HepG2 (cell line): Measurements from ENCODE around the gene TMEM95. TPM values are rescaled to one million over a fixed set of nuclear protein-coding genes. Genes with fewer than 3 reads are reported as not detected.

ENCODE experiments used
- ATRX ChIP-seq: sonication (generic); formaldehyde crosslinking; IDR thresholded peaks from 2 replicates; pipeline ENCODE4 v1.4.0; 2020; ENCODE audit warnings: missing genetic modification reagents, borderline replicate concordance
- GPBP1L1 ChIP-seq: sonication (generic); formaldehyde crosslinking; IDR thresholded peaks from 2 replicates; pipeline ENCODE4 v1.5.0; 2020; ENCODE audit warnings: mild to moderate bottlenecking, missing genetic modification reagents
- GZF1 ChIP-seq: sonication (generic); formaldehyde crosslinking; IDR thresholded peaks from 2 replicates; pipeline ENCODE4 v1.5.1; 2020; ENCODE audit warnings: mild to moderate bottlenecking, missing genetic modification reagents
- HCFC1 ChIP-seq: fragments of 150-350 bp; IDR thresholded peaks from 2 replicates; pipeline ENCODE4 v1.6.1; 2014; ENCODE audit warnings: low read depth, low read length
- KDM2A ChIP-seq: sonication (generic); formaldehyde crosslinking; IDR thresholded peaks from 2 replicates; pipeline ENCODE4 v1.4.0; 2020; ENCODE audit warnings: low read depth, missing genetic modification reagents, borderline replicate concordance
- KLF15 ChIP-seq: sonication (generic); formaldehyde crosslinking; IDR thresholded peaks from 2 replicates; pipeline ENCODE4 v1.8.1; 2023; ENCODE audit warnings: borderline replicate concordance, mild to moderate bottlenecking, inconsistent platforms, missing genetic modification reagents, mixed read lengths
- MYC ChIP-seq: sonication (generic); formaldehyde crosslinking; IDR thresholded peaks from 2 replicates; pipeline ENCODE4 v1.9.0; 2021; ENCODE audit warnings: missing genetic modification reagents, borderline replicate concordance
- NR2F1 ChIP-seq, 2 experiments: fragments of 450-650 bp in 1 of 2; formaldehyde crosslinking in 1 of 2; IDR thresholded peaks; 2 replicates each; pipeline versions ENCODE4 v1.5.0 to v1.6.1; 2016 to 2020; ENCODE audit warnings: mild to moderate bottlenecking in 1 of 2, missing compliant biosample characterization in 1 of 2, missing genetic modification reagents in 1 of 2, moderate library complexity in 1 of 2
- PHF5A ChIP-seq: IDR thresholded peaks from one replicate; pipeline ENCODE4 v1.6.1; 2018; ENCODE audit warnings: low read depth, missing genetic modification reagents; ENCODE audit not compliant: unreplicated experiment
- SOX13 ChIP-seq, 3 experiments: fragments of 450-650 bp in 1 of 3; sonication (generic) in 1 of 3; formaldehyde crosslinking in 1 of 3; IDR thresholded peaks in 2 of 3; conservative IDR thresholded peaks in 1 of 3; 2 replicates each; pipeline versions ENCODE4 v1.5.0 to v1.6.1; 2016 to 2020; ENCODE audit warnings: antibody characterized with exemption in 1 of 3, mild to moderate bottlenecking in 1 of 3, missing compliant biosample characterization in 1 of 3, missing genetic modification reagents in 1 of 3, moderate library complexity in 1 of 3
- SSRP1 ChIP-seq: IDR thresholded peaks from 2 replicates; pipeline ENCODE4 v1.6.1; 2016; ENCODE audit warnings: control low read depth
- TBP ChIP-seq: sonication (generic); formaldehyde crosslinking; IDR thresholded peaks from 2 replicates; pipeline ENCODE4 v1.5.0; 2020; ENCODE audit warnings: missing genetic modification reagents
- TGIF2 ChIP-seq: IDR thresholded peaks from 2 replicates; pipeline ENCODE4 v1.6.1; 2016; ENCODE audit warnings: control low read depth, missing compliant biosample characterization
- ZBTB38 ChIP-seq: sonication (generic); formaldehyde crosslinking; IDR thresholded peaks from 2 replicates; pipeline ENCODE4 v1.5.1; 2020; ENCODE audit warnings: mild to moderate bottlenecking, missing genetic modification reagents
- ZKSCAN8 ChIP-seq: IDR thresholded peaks from 2 replicates; pipeline ENCODE4 v1.6.1; 2016; ENCODE audit warnings: borderline replicate concordance, missing genetic modification reagents, missing compliant biosample characterization
- ZNF205 ChIP-seq: IDR thresholded peaks from 2 replicates; pipeline ENCODE4 v1.6.1; 2018; ENCODE audit warnings: missing biosample characterization, missing genetic modification reagents
- ZNF256 ChIP-seq: sonication (generic); formaldehyde crosslinking; conservative IDR thresholded peaks from 2 replicates; pipeline ENCODE4 v1.4.0; 2020; ENCODE audit warnings: missing genetic modification reagents
- ZNF432 ChIP-seq: sonication (generic); formaldehyde crosslinking; IDR thresholded peaks from 2 replicates; pipeline ENCODE4 v1.5.0; 2020; ENCODE audit warnings: missing genetic modification reagents, mild to moderate bottlenecking, borderline replicate concordance
- ZNF441 ChIP-seq: sonication (generic); formaldehyde crosslinking; IDR thresholded peaks from 2 replicates; pipeline ENCODE4 v1.7.0; 2021; ENCODE audit warnings: missing genetic modification reagents, borderline replicate concordance
- ZNF556 ChIP-seq: sonication (generic); formaldehyde crosslinking; IDR thresholded peaks from 2 replicates; pipeline ENCODE4 v1.4.0; 2020; ENCODE audit warnings: mild to moderate bottlenecking, missing genetic modification reagents, borderline replicate concordance
- ZNF563 ChIP-seq: sonication (generic); formaldehyde crosslinking; IDR thresholded peaks from 2 replicates; pipeline ENCODE4 v1.8.0; 2022; ENCODE audit warnings: mild to moderate bottlenecking, moderate library complexity, missing genetic modification reagents
- ZNF589 ChIP-seq: sonication (generic); formaldehyde crosslinking; conservative IDR thresholded peaks from 2 replicates; pipeline ENCODE4 v1.8.0; 2022; ENCODE audit warnings: mild to moderate bottlenecking, moderate library complexity, missing genetic modification reagents
- ZNF691 ChIP-seq: sonication (generic); formaldehyde crosslinking; IDR thresholded peaks from 2 replicates; pipeline ENCODE4 v1.4.0; 2020; ENCODE audit warnings: missing genetic modification reagents, low read depth, mild to moderate bottlenecking, borderline replicate concordance
- ZNF83 ChIP-seq: sonication (generic); formaldehyde crosslinking; IDR thresholded peaks from 2 replicates; pipeline ENCODE4 v1.4.0; 2020; ENCODE audit warnings: missing genetic modification reagents, mild to moderate bottlenecking, borderline replicate concordance
- ZNF878 ChIP-seq: sonication (generic); formaldehyde crosslinking; IDR thresholded peaks from 2 replicates; pipeline ENCODE4 v1.8.1; 2023; ENCODE audit warnings: mild to moderate bottlenecking, missing genetic modification reagents, moderate library complexity
- ZNF883 ChIP-seq: sonication (generic); formaldehyde crosslinking; IDR thresholded peaks from 2 replicates; pipeline ENCODE4 v1.5.1; 2020; ENCODE audit warnings: mild to moderate bottlenecking, missing genetic modification reagents; ENCODE audit errors: not compliant biosample characterization
- polyA plus RNA-seq, 8 experiments: library from polyadenylated mRNA; depleted of rRNA in 3 of 8; stranded (reverse) in 7 of 8; unstranded in 1 of 8; fragments of >200 nt; fragmentation: Illumina TruSeq in 4 of 8; extraction: Trizol in 4 of 8; gene quantifications; 2 replicates each; pipeline versions ENCODE4 v1.2.1 to v1.2.3, GENCODE V29; 2011 to 2016; ENCODE audit warnings: low read depth in 4 of 8, missing spikeins in 1 of 8, mixed read lengths in 1 of 8; ENCODE audit not compliant: insufficient read depth in 1 of 8
- total RNA-seq, 5 experiments: library from RNA; depleted of rRNA; stranded (reverse); fragments of >200 nt; fragmentation: Illumina TruSeq; extraction: Trizol; gene quantifications; 2 replicates each; pipeline ENCODE4 v1.2.3, GENCODE V29; 2016; ENCODE audit warnings: low read depth in 1 of 5
- TF ChIP-seq, protein P1 (sequence below): sonication (generic); formaldehyde crosslinking; IDR thresholded peaks from 2 replicates; pipeline ENCODE4 v1.8.0; 2022; ENCODE audit warnings: low read depth, missing genetic modification reagents

Gene TMEM95
- total and polyA plus RNA-seq, 2 of the 13 experiments (the other 11 are each of a cell fraction or from before 2014, with no cell fraction given), result not detected

DNA sequence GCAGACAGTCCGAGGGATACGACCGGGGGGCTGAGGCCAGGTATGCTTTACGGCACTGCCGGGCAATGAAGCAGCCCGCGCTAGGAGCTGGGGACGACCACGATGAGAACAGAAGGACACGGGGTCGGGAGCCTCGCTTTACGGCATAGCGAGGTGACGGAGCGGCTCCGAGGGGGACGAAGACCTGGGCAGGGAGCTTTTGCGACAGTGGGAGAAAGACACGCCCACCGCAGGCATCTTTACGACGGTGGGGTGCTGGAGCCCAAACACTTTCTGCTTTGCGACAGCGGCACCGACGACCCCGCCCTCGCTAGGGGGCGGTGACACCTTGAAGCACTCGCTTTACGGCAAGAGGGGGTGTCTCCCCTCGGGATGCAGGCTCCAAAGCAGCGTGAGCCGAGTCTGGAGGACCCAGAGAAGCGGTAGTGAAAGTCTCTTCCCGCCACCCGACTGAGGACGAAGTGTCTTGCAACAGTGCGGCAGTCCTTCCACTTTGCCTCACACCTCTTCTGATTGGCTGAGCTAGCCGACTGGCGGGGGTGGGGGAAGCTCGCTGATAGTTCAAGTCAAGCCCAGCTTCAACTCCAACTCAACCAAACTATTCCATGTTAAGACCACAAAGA, 25.5 kb upstream of the TMEM95 start (continued):
- no peak for TF ChIP-seq ZNF563
- no peak for TF ChIP-seq TGIF2 (CRISPR knock-in tag)
- TF ChIP-seq KDM2A (CRISPR knock-in tag), result peak; percentile 89
- TF ChIP-seq ZNF883, result no peak
- no peak for TF ChIP-seq ATRX (CRISPR knock-in tag)
- no peak for TF ChIP-seq ZNF432 (CRISPR knock-in tag)
- TF ChIP-seq GPBP1L1 (CRISPR knock-in tag), result no peak
- TF ChIP-seq HCFC1, result peak; percentile 42; the same call in 1 of the 2 replicates
- TF ChIP-seq ZNF441 (CRISPR knock-in tag), result peak; percentile 19; the same call in 1 of the 2 replicates
- TF ChIP-seq, protein P1, sequence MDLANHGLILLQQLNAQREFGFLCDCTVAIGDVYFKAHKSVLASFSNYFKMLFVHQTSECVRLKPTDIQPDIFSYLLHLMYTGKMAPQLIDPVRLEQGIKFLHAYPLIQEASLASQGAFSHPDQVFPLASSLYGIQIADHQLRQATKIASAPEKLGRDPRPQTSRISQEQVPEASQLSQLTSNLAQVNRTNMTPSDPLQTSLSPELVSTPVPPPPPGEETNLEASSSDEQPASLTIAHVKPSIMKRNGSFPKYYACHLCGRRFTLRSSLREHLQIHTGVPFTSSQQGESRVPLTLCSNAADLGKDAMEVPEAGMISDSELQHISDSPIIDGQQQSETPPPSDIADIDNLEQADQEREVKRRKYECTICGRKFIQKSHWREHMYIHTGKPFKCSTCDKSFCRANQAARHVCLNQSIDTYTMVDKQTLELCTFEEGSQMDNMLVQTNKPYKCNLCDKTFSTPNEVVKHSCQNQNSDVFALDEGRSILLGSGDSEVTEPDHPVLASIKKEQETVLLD (CRISPR knock-in tag), result peak; percentile 96; the same call in 1 of the 2 replicates
- TF ChIP-seq NR2F1 (CRISPR knock-in tag; IDR thresholded peaks at IDR 0.05), result peak in 1 of 2 experiments; percentile 34; a peak in 1 of 4 replicates
- no peak; the same call in 1 of the 2 replicates for TF ChIP-seq ZBTB38 (CRISPR knock-in tag)
- no peak for TF ChIP-seq ZKSCAN8
- no peak for TF ChIP-seq ZNF878 (CRISPR knock-in tag)
- TF ChIP-seq ZNF691, result peak; percentile 76; the same call in 1 of the 2 replicates
- no peak for TF ChIP-seq ZNF256
- TF ChIP-seq SSRP1 (CRISPR knock-in tag), result no peak
- no peak for TF ChIP-seq GZF1 (CRISPR knock-in tag)
- TF ChIP-seq SOX13 (IDR thresholded peaks at IDR 0.05), result no peak
- TF ChIP-seq SOX13 (CRISPR knock-in tag; conservative IDR thresholded peaks at IDR 0.05 in 1 of 2, IDR thresholded peaks at IDR 0.05 in 1 of 2), result no peak; a peak in 1 of 4 replicates
- peak; percentile 84; the same call in 1 of the 2 replicates for TF ChIP-seq MYC
- TF ChIP-seq TBP, result no peak
- TF ChIP-seq ZNF205 (CRISPR knock-in tag), result no peak; the same call in 1 of the 2 replicates
- no peak for TF ChIP-seq PHF5A
- peak; percentile 74; the same call in 1 of the 2 replicates for TF ChIP-seq ZNF589
- TF ChIP-seq KLF15 (CRISPR knock-in tag), result no peak
- peak; percentile 91; the same call in 1 of the 2 replicates for TF ChIP-seq ZNF556 (CRISPR knock-in tag)
- 0 out of 2 replicates have a peak, but pooled peaks have one; percentile 67 for TF ChIP-seq ZNF83 (CRISPR knock-in tag)
